D721Med (cell line): ENCODE results near the gene KIF6.

Experiments used
- DNase-seq: peaks from one replicate; pipeline ENCODE4 v3.0.0; 2011; ENCODE audit warnings: low spot score; ENCODE audit not compliant: insufficient read length
- FAIRE-seq: peaks from 2 replicates; lab custom pipeline; 2011; peaks lifted over from hg19 to GRCh38; lab: Jason Lieb, UNC
- CTCF ChIP-seq: IDR thresholded peaks from 2 replicates; pipeline ENCODE4 v1.5.1; 2012; ENCODE audit warnings: mild to moderate bottlenecking, control low read depth; ENCODE audit not compliant: insufficient read depth; ENCODE audit errors: missing control alignments

The KIF6 gene

GRCh38 chr6:39665861-39666260, 59.3 kb downstream of the KIF6 start:
- DNase-seq (no peak), FAIRE-seq (no peak)
- no peak for TF ChIP-seq CTCF

DNA sequence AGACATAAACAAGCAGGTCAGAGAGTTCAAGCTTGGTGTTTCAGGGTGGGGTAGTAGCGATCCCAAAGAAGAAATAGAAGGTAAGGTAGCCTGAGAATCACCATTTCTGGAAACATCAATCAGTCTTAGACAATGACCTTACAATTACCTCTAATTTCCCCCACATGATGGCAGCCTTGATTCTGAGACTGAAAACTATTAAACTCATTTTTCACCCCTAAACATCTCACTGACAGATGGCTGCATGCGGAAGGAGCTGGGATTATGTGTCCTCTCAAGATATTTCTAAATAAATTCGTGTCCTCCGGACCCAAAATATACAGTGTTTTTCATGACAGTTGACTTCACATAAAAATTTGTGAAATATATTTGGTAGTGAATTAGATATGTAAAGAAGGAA, 61.0 kb downstream of the KIF6 start:
- FAIRE-seq, result no peak
- TF ChIP-seq CTCF, result no peak
- no peak for DNase-seq

DNA sequence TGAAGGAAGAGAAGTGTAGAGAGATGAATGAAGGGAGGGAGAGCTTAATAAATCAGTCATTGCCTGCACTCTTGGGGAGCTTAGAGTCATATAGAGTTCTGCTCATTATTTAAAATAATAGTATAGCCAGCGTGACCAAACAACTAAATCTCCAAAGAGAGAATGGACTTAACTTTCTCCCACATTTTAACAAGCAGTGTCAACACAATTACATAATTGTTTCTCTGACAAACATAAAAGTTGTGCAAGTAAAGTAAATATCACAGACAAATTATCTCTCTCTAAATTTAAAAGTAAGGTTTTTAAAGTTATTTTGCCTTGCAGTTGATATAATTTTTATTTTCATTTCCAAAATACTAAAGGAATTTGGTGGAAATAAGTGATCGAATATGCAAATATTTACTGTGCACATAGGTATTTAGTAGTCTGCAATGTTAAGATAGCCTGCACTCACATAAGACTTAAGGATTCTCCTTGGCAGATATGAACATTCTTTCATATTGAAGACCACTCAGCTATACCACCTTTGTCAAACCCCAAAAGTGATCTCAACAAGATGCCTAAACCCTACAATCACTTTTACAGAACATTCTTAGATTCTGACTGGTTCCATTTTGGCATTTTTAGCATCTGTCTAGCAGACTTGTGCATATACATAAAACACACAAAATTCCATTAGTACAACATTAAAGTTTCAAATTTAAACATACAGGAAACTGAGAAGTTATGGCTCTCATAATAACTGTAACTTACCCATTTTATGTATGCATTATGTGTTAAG, 67.7 kb downstream of the KIF6 start:
- DNase-seq (no peak), FAIRE-seq (no peak)
- TF ChIP-seq CTCF, result no peak

DNA sequence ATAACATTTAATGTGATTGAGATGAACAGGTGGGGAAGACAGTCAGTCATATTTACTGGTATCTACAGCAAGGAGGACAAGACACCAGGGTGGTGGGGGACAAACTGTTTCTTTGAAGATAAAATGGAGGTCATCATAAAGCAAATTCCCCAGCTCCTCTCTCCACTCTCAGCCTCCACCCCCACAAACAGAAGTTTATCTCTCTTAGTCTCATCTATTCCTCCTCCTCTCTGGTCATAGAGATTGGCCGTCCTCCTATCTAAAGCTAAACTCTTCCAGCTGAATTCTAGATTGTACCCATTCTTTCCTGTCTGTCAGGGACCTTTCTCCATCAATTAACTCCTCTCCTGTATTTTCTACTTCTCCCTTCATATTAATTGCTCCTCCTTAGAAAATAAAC, 71.1 kb downstream of the KIF6 start:
- DNase-seq (no peak), FAIRE-seq (no peak)
- no peak for TF ChIP-seq CTCF

- no peak for DNase-seq
- FAIRE-seq, result no peak
- no peak for TF ChIP-seq CTCF
These were observed 71.6 kb downstream of the KIF6 start for GRCh38 chr6:39653612-39654011.

- TF ChIP-seq CTCF, result no peak
- FAIRE-seq (no peak), DNase-seq (no peak)
These were observed 75.2 kb downstream of the KIF6 start for GRCh38 chr6:39649996-39650395.

GRCh38 chr6:39646751-39647420, 78.3 kb downstream of the KIF6 start:
- TF ChIP-seq CTCF, result no peak
- FAIRE-seq (no peak), DNase-seq (no peak)
